SK-N-SH treated with all-trans-retinoic acid at 6 μM for 48 hours (cell line): ENCODE data around the gene ARHGEF2.

Experiments
- ATAC-seq: fragments of 200-7000 bp; cut with Tn5 transposase; 3 replicates; pipeline ENCODE4 v1.9.1; 2020; ENCODE audit warnings: mild to moderate bottlenecking, moderate library complexity
- ARNTL ChIP-seq: fragments of 450-650 bp; formaldehyde crosslinking; IDR thresholded peaks from 2 replicates; pipeline ENCODE4 v1.5.0; 2020; ENCODE audit warnings: low read depth, mild to moderate bottlenecking, moderate library complexity, borderline replicate concordance
- BACH2 ChIP-seq: fragments of 250-450 bp; sonication (Bioruptor Pico); IDR thresholded peaks from 2 replicates; pipeline ENCODE4 v1.9.0; 2021; ENCODE audit warnings: mild to moderate bottlenecking, borderline replicate concordance
- CREB5 ChIP-seq: fragments of 250-450 bp; sonication (Bioruptor Pico); IDR thresholded peaks from 2 replicates; pipeline ENCODE4 v1.5.1; 2020; ENCODE audit warnings: low read depth, mild to moderate bottlenecking, moderate library complexity
- CSDC2 ChIP-seq: fragments of 250-450 bp; sonication (Bioruptor Pico); IDR thresholded peaks from 2 replicates; pipeline ENCODE4 v1.5.0; 2020; ENCODE audit warnings: mild to moderate bottlenecking, moderate library complexity
- ESRRG ChIP-seq: fragments of 250-450 bp; sonication (Bioruptor Pico); IDR thresholded peaks from 2 replicates; pipeline ENCODE4 v1.6.1; 2021; ENCODE audit warnings: mild to moderate bottlenecking
- GLIS3 ChIP-seq: fragments of 250-450 bp; sonication (Bioruptor Pico); IDR thresholded peaks from 2 replicates; pipeline ENCODE4 v1.5.0; 2020; ENCODE audit warnings: mild to moderate bottlenecking, moderate library complexity
- ISL1 ChIP-seq: fragments of 250-450 bp; sonication (Bioruptor Pico); IDR thresholded peaks from 2 replicates; pipeline ENCODE4 v2.1.2; 2022; ENCODE audit warnings: mild to moderate bottlenecking, moderate library complexity
- OSR1 ChIP-seq: fragments of 250-450 bp; sonication (Bioruptor Pico); IDR thresholded peaks from 2 replicates; pipeline ENCODE4 v1.8.0; 2022; ENCODE audit warnings: moderate library complexity, mild to moderate bottlenecking, inconsistent platforms
- PATZ1 ChIP-seq: fragments of 250-450 bp; sonication (Bioruptor Pico); IDR thresholded peaks from 2 replicates; pipeline ENCODE4 v1.8.0; 2020; ENCODE audit warnings: mild to moderate bottlenecking, moderate library complexity, borderline replicate concordance
- PPARA ChIP-seq: fragments of 250-450 bp; sonication (Bioruptor Pico); IDR thresholded peaks from 2 replicates; pipeline ENCODE4 v1.5.0; 2020; ENCODE audit warnings: mild to moderate bottlenecking, borderline replicate concordance
- RARB ChIP-seq: fragments of 250-450 bp; sonication (Bioruptor Pico); IDR thresholded peaks from 2 replicates; pipeline ENCODE4 v1.8.0; 2021; ENCODE audit warnings: mild to moderate bottlenecking, moderate library complexity
- SNAI2 ChIP-seq: fragments of 250-450 bp; sonication (Bioruptor Pico); IDR thresholded peaks from 2 replicates; pipeline ENCODE4 v1.5.0; 2020; ENCODE audit warnings: mild to moderate bottlenecking, moderate library complexity
- TCF4 ChIP-seq: fragments of 250-450 bp; sonication (Bioruptor Pico); IDR thresholded peaks from 2 replicates; pipeline ENCODE4 v1.8.0; 2021; ENCODE audit warnings: mild to moderate bottlenecking, moderate library complexity, borderline replicate concordance
- TOX ChIP-seq: fragments of 250-450 bp; sonication (Bioruptor Pico); IDR thresholded peaks from 2 replicates; pipeline ENCODE4 v1.8.0; 2021; ENCODE audit warnings: mild to moderate bottlenecking, moderate library complexity, borderline replicate concordance
- TSHZ2 ChIP-seq: fragments of 250-450 bp; sonication (Bioruptor Pico); IDR thresholded peaks from 2 replicates; pipeline ENCODE4 v1.5.0; 2020; ENCODE audit warnings: mild to moderate bottlenecking, moderate library complexity
- ZC3H10 ChIP-seq: fragments of 250-450 bp; sonication (Bioruptor Pico); IDR thresholded peaks from 2 replicates; pipeline ENCODE4 v1.5.1; 2021; ENCODE audit warnings: mild to moderate bottlenecking, moderate library complexity
- ZFP3 ChIP-seq: fragments of 250-450 bp; sonication (Bioruptor Pico); IDR thresholded peaks from 2 replicates; pipeline ENCODE4 v1.5.0; 2020; ENCODE audit warnings: mild to moderate bottlenecking, moderate library complexity
- ZNF565 ChIP-seq: fragments of 450-650 bp; formaldehyde crosslinking; conservative IDR thresholded peaks from 2 replicates; pipeline ENCODE4 v1.5.0; 2020; ENCODE audit warnings: low read depth, mild to moderate bottlenecking, moderate library complexity
- ZNF70 ChIP-seq: fragments of 450-650 bp; formaldehyde crosslinking; IDR thresholded peaks from 2 replicates; pipeline ENCODE4 v1.5.0; 2020; ENCODE audit warnings: mild to moderate bottlenecking, moderate library complexity
- ZNF8 ChIP-seq: fragments of 450-650 bp; formaldehyde crosslinking; IDR thresholded peaks from 2 replicates; pipeline ENCODE4 v1.5.0; 2020; ENCODE audit warnings: mild to moderate bottlenecking, moderate library complexity
- TF ChIP-seq, protein P1 (sequence below): fragments of 250-450 bp; sonication (Bioruptor Pico); IDR thresholded peaks from 2 replicates; pipeline ENCODE4 v1.8.0; 2021; ENCODE audit warnings: low read depth, mild to moderate bottlenecking, moderate library complexity, borderline replicate concordance

ARHGEF2 gene

DNA sequence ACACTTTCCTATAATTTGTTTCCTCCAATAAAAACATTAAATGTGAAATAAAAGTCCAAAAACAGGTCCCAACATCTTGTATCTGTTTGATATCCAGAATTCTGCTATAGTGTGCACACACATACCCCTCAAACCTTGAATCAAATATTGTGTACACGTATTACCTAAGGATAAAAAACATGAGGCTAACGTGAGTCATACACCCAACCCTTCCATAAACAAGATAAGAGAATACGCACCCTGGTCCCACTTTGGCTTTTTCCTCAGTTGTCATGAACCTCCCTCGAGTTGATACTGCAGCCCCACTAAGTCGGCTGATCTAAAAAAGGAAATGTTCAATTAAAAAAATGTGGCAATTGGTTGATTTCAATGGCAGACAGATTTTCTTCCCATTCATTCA lies 49.3 kb downstream of the ARHGEF2 start:
- ATAC-seq: no peak
- TF ChIP-seq ZNF565 (CRISPR knock-in tag): no peak
- TF ChIP-seq ZNF70 (CRISPR knock-in tag): no peak
- no peak for TF ChIP-seq ISL1
- no peak for TF ChIP-seq PATZ1 (CRISPR knock-in tag)
- TF ChIP-seq CREB5 (CRISPR knock-in tag): no peak
- no peak for TF ChIP-seq TOX
- TF ChIP-seq ARNTL: no peak
- TF ChIP-seq ZC3H10: no peak
- no peak for TF ChIP-seq RARB
- TF ChIP-seq BACH2: no peak
- no peak for TF ChIP-seq TCF4 (CRISPR knock-in tag)
- TF ChIP-seq PPARA: no peak
- TF ChIP-seq ESRRG: no peak
- no peak for TF ChIP-seq OSR1 (CRISPR knock-in tag)

GRCh38 chr1:155925506-155925905 lies 52.8 kb downstream of the ARHGEF2 start:
- ATAC-seq: no peak
- TF ChIP-seq TCF4 (CRISPR knock-in tag) (no peak), GLIS3 (CRISPR knock-in tag) (no peak), CSDC2 (no peak), CREB5 (CRISPR knock-in tag) (no peak), ESRRG (no peak)

DNA sequence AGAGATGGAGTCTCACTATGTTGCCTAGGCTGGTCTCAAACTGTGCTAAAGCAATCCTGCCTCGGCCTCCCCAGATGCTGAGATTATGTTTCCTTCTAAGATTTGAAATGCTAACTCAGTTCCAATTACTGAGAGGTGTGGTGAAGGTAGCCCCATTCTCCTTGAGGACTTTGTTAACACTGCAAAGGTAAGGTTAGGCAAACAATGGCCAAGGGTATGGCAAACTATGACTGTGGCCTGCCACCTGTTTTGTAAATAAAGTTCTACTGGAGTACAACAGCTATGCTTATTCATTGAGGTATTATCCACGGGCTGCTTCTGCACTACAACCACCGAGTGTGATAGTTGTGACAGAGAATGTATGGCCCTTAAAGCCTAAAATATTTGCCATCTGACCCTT lies 57.6 kb downstream of the ARHGEF2 start:
- TF ChIP-seq ISL1 (no peak), PPARA (no peak), ZNF8 (no peak), SNAI2 (CRISPR knock-in tag) (no peak), PATZ1 (CRISPR knock-in tag) (no peak), ZNF565 (CRISPR knock-in tag) (no peak), BACH2 (no peak), CSDC2 (no peak), TSHZ2 (CRISPR knock-in tag) (no peak), RARB (no peak), GLIS3 (CRISPR knock-in tag) (no peak), ZFP3 (CRISPR knock-in tag) (no peak)
- TF ChIP-seq, protein P1, sequence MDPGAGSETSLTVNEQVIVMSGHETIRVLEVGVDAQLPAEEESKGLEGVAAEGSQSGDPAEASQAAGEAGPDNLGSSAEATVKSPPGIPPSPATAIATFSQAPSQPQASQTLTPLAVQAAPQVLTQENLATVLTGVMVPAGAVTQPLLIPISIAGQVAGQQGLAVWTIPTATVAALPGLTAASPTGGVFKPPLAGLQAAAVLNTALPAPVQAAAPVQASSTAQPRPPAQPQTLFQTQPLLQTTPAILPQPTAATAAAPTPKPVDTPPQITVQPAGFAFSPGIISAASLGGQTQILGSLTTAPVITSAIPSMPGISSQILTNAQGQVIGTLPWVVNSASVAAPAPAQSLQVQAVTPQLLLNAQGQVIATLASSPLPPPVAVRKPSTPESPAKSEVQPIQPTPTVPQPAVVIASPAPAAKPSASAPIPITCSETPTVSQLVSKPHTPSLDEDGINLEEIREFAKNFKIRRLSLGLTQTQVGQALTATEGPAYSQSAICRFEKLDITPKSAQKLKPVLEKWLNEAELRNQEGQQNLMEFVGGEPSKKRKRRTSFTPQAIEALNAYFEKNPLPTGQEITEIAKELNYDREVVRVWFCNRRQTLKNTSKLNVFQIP: no peak

More for the DNA sequence above, 57.6 kb downstream of the ARHGEF2 start:
- ATAC-seq: no peak
